ENCODE data around the gene KIF16B.

Gene KIF16B

DNA sequence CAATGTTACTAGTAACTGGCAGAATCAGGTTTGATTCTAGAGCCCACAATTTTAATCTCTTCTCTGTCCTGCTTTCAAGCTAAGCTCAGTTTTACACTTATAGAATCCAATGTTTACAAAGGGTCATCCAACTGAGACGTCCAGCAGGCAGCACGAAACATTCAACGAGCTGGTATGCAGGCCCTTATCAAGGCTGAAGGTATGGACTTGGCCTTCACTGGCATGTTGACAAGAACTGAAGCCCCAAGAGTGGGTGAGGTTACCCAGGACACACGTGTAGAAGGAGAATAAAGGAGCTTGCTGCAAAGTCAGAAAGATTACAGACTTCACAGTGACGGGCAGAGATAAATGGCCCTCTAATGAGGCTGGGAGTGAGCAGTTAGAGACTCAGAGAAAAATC lies 187.4 kb downstream of the KIF16B start:
- DNase-seq (ENCODE audit: low spot score in 2 of 2) = no peak
- in situ Hi-C loops (cut with MboI; ENCODE audit: low sequenced_read_pairs) = no loop called here
- Histone ChIP-seq H3K36me3 (replicated peaks) (no peaks in the 10 kb centered on the region), H3K9me3 (no peaks in the 10 kb centered on the region), H3K4me1 (no peaks in the 10 kb centered on the region), H3K27me3 (ENCODE audit: low read depth) (no peaks in the 10 kb centered on the region), H3K4me3 (no peak overlapping the region)

- Histone ChIP-seq H3K27me3 (ENCODE audit: low read depth) (no peaks in the 10 kb centered on the region), H3K9me3 (no peaks in the 10 kb centered on the region), H3K36me3 (replicated peaks) (no peaks in the 10 kb centered on the region), H3K4me1 (no peaks in the 10 kb centered on the region), H3K4me3 (no peak overlapping the region)
- DNase-seq (ENCODE audit: low spot score in 2 of 2) = no peak
- in situ Hi-C loops (cut with MboI; ENCODE audit: low sequenced_read_pairs) = no loop called here
Measured at GRCh38 chr20:16385462-16385861, 187.8 kb downstream of the KIF16B start.

DNA sequence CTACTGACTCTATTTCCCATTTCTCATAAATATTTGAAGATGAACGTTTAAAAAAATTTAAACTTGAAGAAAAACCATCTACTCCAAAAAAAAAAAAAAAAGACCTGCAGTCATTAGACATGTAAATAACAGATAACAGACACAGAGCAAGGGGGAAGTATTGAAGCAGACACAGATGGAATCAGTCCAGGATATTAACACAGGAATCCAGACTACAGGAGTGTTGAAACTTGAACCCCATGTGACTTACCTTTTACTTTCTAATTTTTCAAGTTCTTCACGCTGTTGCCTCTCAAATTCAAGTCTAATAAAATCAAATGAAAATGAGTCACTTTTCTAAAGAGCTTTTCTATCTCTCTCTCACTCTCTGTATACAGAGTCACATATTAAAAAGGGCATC lies 191.8 kb downstream of the KIF16B start:
- Histone ChIP-seq H3K4me1 (no peaks in the 10 kb centered on the region), H3K27me3 (ENCODE audit: low read depth) (no peaks in the 10 kb centered on the region), H3K4me3 (no peak overlapping the region), H3K9me3 (no peaks in the 10 kb centered on the region), H3K36me3 (replicated peaks) (no peaks in the 10 kb centered on the region)
- no peak for DNase-seq (ENCODE audit: low spot score in 2 of 2)
- in situ Hi-C loops (cut with MboI; ENCODE audit: low sequenced_read_pairs) = no loop called here

GRCh38 chr20:16378712-16379370 lies 194.4 kb downstream of the KIF16B start:
- in situ Hi-C loops (cut with MboI; ENCODE audit: low sequenced_read_pairs) = no loop called here
- DNase-seq (ENCODE audit: low spot score in 2 of 2) = no peak
- H3K27me3 ChIP-seq (ENCODE audit: low read depth) = no peaks in the 10 kb centered on the region
- H3K4me3 ChIP-seq = no peak overlapping the region
- H3K36me3 ChIP-seq (replicated peaks) = no peaks in the 10 kb centered on the region
- no peaks in the 10 kb centered on the region for H3K9me3 ChIP-seq
- no peaks in the 10 kb centered on the region for H3K4me1 ChIP-seq

- Histone ChIP-seq H3K4me1 (no peaks in the 10 kb centered on the region), H3K36me3 (replicated peaks) (no peaks in the 10 kb centered on the region), H3K4me3 (no peak overlapping the region), H3K9me3 (no peaks in the 10 kb centered on the region), H3K27me3 (ENCODE audit: low read depth) (no peaks in the 10 kb centered on the region)
- in situ Hi-C loops (cut with MboI; ENCODE audit: low sequenced_read_pairs) = no loop called here
- no peak for DNase-seq (ENCODE audit: low spot score in 2 of 2)
Measured at GRCh38 chr20:16378122-16378521, 195.1 kb downstream of the KIF16B start.

DNA sequence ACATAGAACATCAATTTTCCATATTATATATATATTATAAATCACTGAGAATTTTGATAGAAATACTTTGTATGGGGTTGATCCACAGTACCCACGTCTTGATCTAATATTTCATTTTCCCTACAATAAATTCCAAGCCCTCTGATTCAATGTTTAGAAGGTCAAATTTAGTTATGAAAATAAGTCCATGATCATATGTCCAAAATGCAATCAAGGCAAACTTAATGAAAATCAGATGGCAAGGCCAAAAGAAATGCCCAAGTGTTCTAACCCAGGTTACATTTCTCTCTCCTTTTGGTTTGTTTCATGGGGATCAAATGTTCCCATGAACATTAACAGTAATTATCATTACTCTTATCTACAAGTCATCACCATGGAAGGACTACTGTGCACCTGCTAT lies 203.8 kb downstream of the KIF16B start:
- no peak overlapping the region for H3K4me3 ChIP-seq
- no peaks in the 10 kb centered on the region for H3K9me3 ChIP-seq
- no peaks in the 10 kb centered on the region for H3K4me1 ChIP-seq
- H3K27me3 ChIP-seq (ENCODE audit: low read depth) = no peaks in the 10 kb centered on the region
- DNase-seq (ENCODE audit: low spot score in 2 of 2) = no peak
- H3K36me3 ChIP-seq (replicated peaks) = no peaks in the 10 kb centered on the region
- in situ Hi-C loops (cut with MboI; ENCODE audit: low sequenced_read_pairs) = no loop called here

- no peaks in the 10 kb centered on the region for H3K36me3 ChIP-seq (replicated peaks)
- no peaks in the 10 kb centered on the region for H3K27me3 ChIP-seq (ENCODE audit: low read depth)
- no peaks in the 10 kb centered on the region for H3K9me3 ChIP-seq
- DNase-seq (ENCODE audit: low spot score in 2 of 2) = no peak
- no peak overlapping the region for H3K4me3 ChIP-seq
- no peaks in the 10 kb centered on the region; the same call in 1 of the 2 replicates for H3K4me1 ChIP-seq
- in situ Hi-C loops (cut with MboI; ENCODE audit: low sequenced_read_pairs) = no loop called here
Measured at GRCh38 chr20:16368645-16369292, 204.5 kb downstream of the KIF16B start.

GRCh38 chr20:16367948-16368560 lies 205.2 kb downstream of the KIF16B start:
- Histone ChIP-seq H3K4me3 (no peak overlapping the region), H3K4me1 (no peaks in the 10 kb centered on the region; the same call in 1 of the 2 replicates), H3K36me3 (replicated peaks) (no peaks in the 10 kb centered on the region), H3K27me3 (ENCODE audit: low read depth) (no peaks in the 10 kb centered on the region), H3K9me3 (no peaks in the 10 kb centered on the region)
- in situ Hi-C loops (cut with MboI; ENCODE audit: low sequenced_read_pairs) = no loop called here
- no peak for DNase-seq (ENCODE audit: low spot score in 2 of 2)

GRCh38 chr20:16366529-16366928 lies 206.7 kb downstream of the KIF16B start:
- Histone ChIP-seq H3K4me3 (no peak overlapping the region), H3K4me1 (no peaks in the 10 kb centered on the region; the same call in 1 of the 2 replicates), H3K27me3 (ENCODE audit: low read depth) (no peaks in the 10 kb centered on the region), H3K36me3 (replicated peaks) (no peaks in the 10 kb centered on the region), H3K9me3 (no peaks in the 10 kb centered on the region)
- in situ Hi-C loops (cut with MboI; ENCODE audit: low sequenced_read_pairs) = no loop called here
- DNase-seq (ENCODE audit: low spot score in 2 of 2) = no peak

GRCh38 chr20:16364320-16364687 lies 208.9 kb downstream of the KIF16B start:
- H3K4me1 ChIP-seq = no peaks in the 10 kb centered on the region; the same call in 1 of the 2 replicates
- H3K9me3 ChIP-seq = no peaks in the 10 kb centered on the region
- no peak overlapping the region for H3K4me3 ChIP-seq
- H3K36me3 ChIP-seq (replicated peaks) = no peaks in the 10 kb centered on the region
- no peak for DNase-seq (ENCODE audit: low spot score in 2 of 2)
- in situ Hi-C loops (cut with MboI; ENCODE audit: low sequenced_read_pairs) = no loop called here
- H3K27me3 ChIP-seq (ENCODE audit: low read depth) = no peaks in the 10 kb centered on the region

DNA sequence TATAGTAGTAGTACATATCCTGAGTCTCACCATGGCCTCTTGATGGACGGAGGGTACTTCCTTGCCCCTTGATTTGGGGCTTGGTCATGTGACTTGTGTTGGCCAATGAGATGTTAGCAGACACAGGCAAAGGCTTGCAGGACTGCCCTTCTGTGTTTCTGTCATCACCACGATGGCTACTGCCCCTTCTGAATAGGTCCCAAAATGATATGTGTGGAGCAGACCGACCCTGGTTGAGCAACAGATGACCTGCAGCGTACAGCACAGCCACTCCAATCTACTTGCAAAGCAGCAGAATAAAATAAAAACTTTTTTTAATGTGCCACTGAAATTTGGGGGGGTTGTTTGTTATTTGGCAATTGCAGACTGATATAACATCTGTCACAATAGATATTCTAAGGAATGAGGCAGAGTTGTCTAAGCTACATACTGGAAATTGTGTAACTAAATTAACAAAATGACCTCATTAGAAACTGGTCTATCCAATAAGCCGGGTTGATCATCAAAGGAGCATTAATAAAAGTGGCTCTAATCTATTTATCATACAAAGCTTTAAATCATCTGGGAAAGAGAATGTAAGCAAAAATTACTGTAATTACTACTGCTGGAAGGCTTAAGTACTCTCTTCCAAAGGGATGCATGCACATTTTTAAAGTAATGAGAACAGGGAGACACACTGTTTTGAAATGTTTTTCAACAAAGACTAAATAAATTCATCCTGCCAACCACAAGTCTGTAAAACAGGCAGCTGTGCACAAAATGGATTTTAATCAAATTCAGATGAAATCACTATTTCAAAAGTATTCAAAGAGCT lies 209.5 kb downstream of the KIF16B start:
- no peaks in the 10 kb centered on the region; the same call in 1 of the 2 replicates for H3K4me1 ChIP-seq
- no peaks in the 10 kb centered on the region for H3K9me3 ChIP-seq
- no peak for DNase-seq (ENCODE audit: low spot score in 2 of 2)
- in situ Hi-C loops (cut with MboI; ENCODE audit: low sequenced_read_pairs) = no loop called here
- H3K27me3 ChIP-seq (ENCODE audit: low read depth) = no peaks in the 10 kb centered on the region
- no peaks in the 10 kb centered on the region for H3K36me3 ChIP-seq (replicated peaks)
- no peak overlapping the region for H3K4me3 ChIP-seq

GRCh38 chr20:16362642-16363041 lies 210.6 kb downstream of the KIF16B start:
- in situ Hi-C loops (cut with MboI; ENCODE audit: low sequenced_read_pairs) = no loop called here
- DNase-seq (ENCODE audit: low spot score in 2 of 2) = no peak
- H3K27me3 ChIP-seq (ENCODE audit: low read depth) = no peaks in the 10 kb centered on the region

GRCh38 chr20:16360668-16361067 lies 212.6 kb downstream of the KIF16B start:
- Histone ChIP-seq H3K27me3 (ENCODE audit: low read depth) (no peaks in the 10 kb centered on the region), H3K36me3 (replicated peaks) (no peaks in the 10 kb centered on the region), H3K4me3 (no peak overlapping the region), H3K4me1 (no peaks in the 10 kb centered on the region; the same call in 1 of the 2 replicates), H3K9me3 (no peaks in the 10 kb centered on the region)
- in situ Hi-C loops (cut with MboI; ENCODE audit: low sequenced_read_pairs) = no loop called here
- DNase-seq (ENCODE audit: low spot score in 2 of 2) = no peak

More at GRCh38 chr20:16362642-16363041, 210.6 kb downstream of the KIF16B start:
- Histone ChIP-seq H3K4me3 (no peak overlapping the region), H3K9me3 (no peaks in the 10 kb centered on the region), H3K4me1 (no peaks in the 10 kb centered on the region; the same call in 1 of the 2 replicates), H3K36me3 (replicated peaks) (no peaks in the 10 kb centered on the region)

DNA sequence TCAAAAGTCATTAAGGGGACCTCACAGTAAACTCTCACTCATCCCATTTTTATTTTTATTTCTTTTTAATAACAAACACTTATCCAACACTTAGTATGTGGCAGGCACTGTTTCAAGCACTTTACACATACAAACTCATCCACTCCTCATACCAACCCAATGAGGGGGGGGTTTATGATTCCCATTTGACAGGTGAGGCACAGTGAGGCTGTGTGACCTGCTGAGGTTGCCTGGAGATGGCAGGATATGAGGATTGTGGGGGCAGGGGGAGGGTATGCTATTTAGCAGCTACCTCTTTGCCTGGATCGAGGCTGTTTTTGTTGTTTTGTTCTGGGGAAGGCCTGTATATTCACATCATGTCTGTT lies 219.8 kb downstream of the KIF16B start:
- DNase-seq (ENCODE audit: low spot score in 2 of 2) = no peak
- no peaks in the 10 kb centered on the region for H3K36me3 ChIP-seq (replicated peaks)
- no peaks in the 10 kb centered on the region for H3K27me3 ChIP-seq (ENCODE audit: low read depth)
- H3K4me1 ChIP-seq = no peaks in the 10 kb centered on the region
- in situ Hi-C loops (cut with MboI; ENCODE audit: low sequenced_read_pairs) = no loop called here
- no peak overlapping the region for H3K4me3 ChIP-seq
- no peaks in the 10 kb centered on the region for H3K9me3 ChIP-seq

Measured in HAP-1 (cell line).